Neural cell (in vitro differentiated cells): ENCODE results near the gene DDX52. TPM values are rescaled to one million over a fixed set of nuclear protein-coding genes. Genes with fewer than 3 reads are reported as not detected.
A peak's percentile ranks its signal among the peaks of the same experiment; 100 is the strongest.

Experiments
- H2AFZ ChIP-seq: fragments of 200-600, 300-800 bp; sonication (generic), shearing (Covaris generic); 2 replicates; pipeline ENCODE4 v1.6.0; 2014; ENCODE audit warnings: low read depth, mild to moderate bottlenecking, antibody characterized with exemption, low read length, moderate library complexity
- H3F3A ChIP-seq: fragments of 200-600 bp; shearing (Covaris generic); 2 replicates; pipeline ENCODE4 v1.6.1; 2016; ENCODE audit warnings: mild to moderate bottlenecking, moderate library complexity, mixed read lengths, antibody characterized with exemption, low read length; ENCODE audit not compliant: insufficient read depth, poor library complexity, severe bottlenecking
- H3K27ac ChIP-seq: fragments of 200-600, 300-800 bp; sonication (generic), shearing (Covaris generic); 2 replicates; pipeline ENCODE4 v1.5.1; 2014; ENCODE audit warnings: mild to moderate bottlenecking, low read length, moderate library complexity
- H3K27me3 ChIP-seq: fragments of 300-800, 200-600 bp; sonication (generic), shearing (Covaris generic); 2 replicates; pipeline ENCODE4 v1.6.0; 2014; ENCODE audit warnings: mild to moderate bottlenecking, low read depth, low read length, moderate library complexity; ENCODE audit not compliant: insufficient read depth
- H3K36me3 ChIP-seq: fragments of 300-800, 200-600 bp; sonication (generic), shearing (Covaris generic); 2 replicates; pipeline ENCODE4 v1.5.1; 2014; ENCODE audit warnings: mild to moderate bottlenecking, antibody characterized with exemption, low read length, moderate library complexity; ENCODE audit not compliant: insufficient read depth
- H3K4me2 ChIP-seq: fragments of 300-800, 200-600 bp; sonication (generic), shearing (Covaris generic); 2 replicates; pipeline ENCODE4 v1.6.0; 2014; ENCODE audit warnings: mild to moderate bottlenecking, low read length
- H3K4me3 ChIP-seq: fragments of 300-800, 200-600 bp; sonication (generic), shearing (Covaris generic); 2 replicates; pipeline ENCODE4 v1.5.1; 2014; ENCODE audit warnings: mild to moderate bottlenecking, low read length, moderate library complexity
- H3K79me2 ChIP-seq: fragments of 200-600 bp; shearing (Covaris generic); replicated peaks from 2 replicates; pipeline ENCODE4 v1.6.0; 2014; ENCODE audit warnings: mild to moderate bottlenecking, low read length, moderate library complexity; ENCODE audit not compliant: insufficient read depth
- H3K9ac ChIP-seq: fragments of 300-800, 200-600 bp; sonication (generic), shearing (Covaris generic); 2 replicates; pipeline ENCODE4 v1.6.1; 2016; ENCODE audit warnings: mild to moderate bottlenecking, low read length, mixed read lengths
- H3K9me2 ChIP-seq: fragments of 200-600 bp; shearing (Covaris generic); 2 replicates; pipeline ENCODE4 v1.6.1; 2016; ENCODE audit warnings: mild to moderate bottlenecking, low read length, mixed read lengths; ENCODE audit not compliant: insufficient read depth
- H3K9me3 ChIP-seq: fragments of 200-600, 300-800 bp; sonication (generic), shearing (Covaris generic); 2 replicates; pipeline ENCODE4 v1.6.1; 2016; ENCODE audit warnings: mild to moderate bottlenecking, mixed run types, low read length, moderate library complexity, mixed read lengths
- H4K20me1 ChIP-seq: fragments of 200-600 bp; shearing (Covaris generic); 2 replicates; pipeline ENCODE4 v1.6.1; 2016; ENCODE audit warnings: mild to moderate bottlenecking, mixed run types; ENCODE audit not compliant: insufficient read depth
- CTCF ChIP-seq: fragments of 450-650 bp; IDR thresholded peaks from 2 replicates; pipeline ENCODE4 v1.5.1; 2014; ENCODE audit warnings: antibody characterized with exemption, mild to moderate bottlenecking, moderate library complexity; ENCODE audit not compliant: poor library complexity, severe bottlenecking
- EP300 ChIP-seq: fragments of 450-650 bp; conservative IDR thresholded peaks from 2 replicates; pipeline ENCODE4 v1.6.1; 2014; ENCODE audit warnings: antibody characterized with exemption, mild to moderate bottlenecking, moderate library complexity; ENCODE audit not compliant: poor library complexity, severe bottlenecking
- EZH2 ChIP-seq: fragments of 200-600, 300-800 bp; shearing (Covaris generic), sonication (generic); IDR thresholded peaks from 2 replicates; pipeline ENCODE4 v1.6.1; 2014; ENCODE audit warnings: antibody characterized with exemption, low read length, borderline replicate concordance, mild to moderate bottlenecking; ENCODE audit not compliant: insufficient read depth, poor library complexity, severe bottlenecking
- MXI1 ChIP-seq: fragments of 450-650 bp; conservative IDR thresholded peaks from 2 replicates; pipeline ENCODE4 v1.6.1; 2014; ENCODE audit warnings: antibody characterized with exemption, mild to moderate bottlenecking; ENCODE audit not compliant: poor library complexity, severe bottlenecking
- POLR2AphosphoS5 ChIP-seq: IDR thresholded peaks from 2 replicates; pipeline ENCODE4 v1.6.1; 2012
- RAD21 ChIP-seq: fragments of 450-650 bp; conservative IDR thresholded peaks from 2 replicates; pipeline ENCODE4 v1.6.1; 2014; ENCODE audit warnings: antibody characterized with exemption, mild to moderate bottlenecking, moderate library complexity
- REST ChIP-seq: IDR thresholded peaks from 2 replicates; pipeline ENCODE4 v1.6.1; 2012; ENCODE audit warnings: borderline replicate concordance
- SMC3 ChIP-seq: fragments of 450-650 bp; conservative IDR thresholded peaks from 2 replicates; pipeline ENCODE4 v1.6.1; 2014; ENCODE audit warnings: antibody characterized with exemption, mild to moderate bottlenecking, moderate library complexity; ENCODE audit not compliant: poor library complexity
- TAF1 ChIP-seq: IDR thresholded peaks from 2 replicates; pipeline ENCODE4 v1.6.1; 2012; ENCODE audit warnings: low read depth
- polyA plus RNA-seq: library from polyadenylated mRNA; depleted of rRNA; stranded (reverse); fragments of >200 nt; gene quantifications from 2 replicates; pipeline ENCODE4 v1.2.3, GENCODE V29; 2014

The DDX52 gene
- polyA plus RNA-seq, 1 donor from 2014 or later = 29.7 TPM

- Histone ChIP-seq H3K9ac (no peak overlapping the region), H3K79me2 (peaks cover 10% of the 10 kb centered on the region), H3F3A (no peaks in the 10 kb centered on the region), H4K20me1 (no peaks in the 10 kb centered on the region), H3K27ac (no peak overlapping the region), H2AFZ (no peak overlapping the region), H3K4me2 (no peak overlapping the region), H3K36me3 (no peaks in the 10 kb centered on the region), H3K9me2 (no peaks in the 10 kb centered on the region), H3K27me3 (peaks cover 16% of the 10 kb centered on the region), H3K9me3 (no peaks in the 10 kb centered on the region), H3K4me3 (no peak overlapping the region)
- TF ChIP-seq EP300 (no peak), MXI1 (no peak), CTCF (no peak), RAD21 (no peak), TAF1 (no peak), EZH2 (no peak), POLR2AphosphoS5 (no peak), REST (no peak), SMC3 (no peak)
These were observed 4.6 kb upstream of the DDX52 start for GRCh38 chr17:37647856-37648255.

GRCh38 chr17:37643869-37644268, 623 bp upstream of the DDX52 start:
- peaks cover 47% of the 10 kb centered on the region for H3K79me2 ChIP-seq
- peak overlapping the region; percentile 80 for H2AFZ ChIP-seq
- no peak for TF ChIP-seq TAF1
- no peaks in the 10 kb centered on the region for H3F3A ChIP-seq
- H3K36me3 ChIP-seq = no peaks in the 10 kb centered on the region
- peak overlapping the region; percentile 77 for H3K9ac ChIP-seq
- no peaks in the 10 kb centered on the region for H3K9me2 ChIP-seq
- H3K27me3 ChIP-seq = peaks cover 16% of the 10 kb centered on the region
- peak overlapping the region; percentile 54 for H3K4me2 ChIP-seq
- H4K20me1 ChIP-seq = no peaks in the 10 kb centered on the region
- no peaks in the 10 kb centered on the region for H3K9me3 ChIP-seq
- H3K4me3 ChIP-seq = peak overlapping the region; percentile 80
- peak overlapping the region; percentile 63 for H3K27ac ChIP-seq

GRCh38 chr17:37642681-37643080, 565 bp downstream of the DDX52 start:
- H3K9me3 ChIP-seq = no peaks in the 10 kb centered on the region
- H4K20me1 ChIP-seq = no peaks in the 10 kb centered on the region
- peak overlapping the region; percentile 63 for H3K27ac ChIP-seq

More at GRCh38 chr17:37642681-37643080, 565 bp downstream of the DDX52 start:
- Histone ChIP-seq H3F3A (no peaks in the 10 kb centered on the region), H3K27me3 (peaks cover 12% of the 10 kb centered on the region), H3K4me2 (peak overlapping the region; percentile 99), H3K36me3 (no peaks in the 10 kb centered on the region), H3K9me2 (no peaks in the 10 kb centered on the region), H2AFZ (peak overlapping the region; percentile 80), H3K4me3 (peak overlapping the region; percentile 80), H3K79me2 (peaks cover 48% of the 10 kb centered on the region), H3K9ac (peak overlapping the region; percentile 77)
- TF ChIP-seq POLR2AphosphoS5 (no peak), RAD21 (no peak), CTCF (no peak), TAF1 (no peak), EP300 (no peak), MXI1 (no peak), SMC3 (no peak), REST (no peak), EZH2 (no peak)
